Hematopoietic multipotent progenitor cell treated with erythropoietin and hydrocortisone succinate and interleukin-3 and kit ligand, for 4 days (in vitro differentiated cells): ENCODE measurements around the gene APP.

Experiments
- DNase-seq: peaks from one replicate; pipeline ENCODE4 v3.0.0-alpha.2; 2015

APP gene

GRCh38 chr21:25858325-25858724 lies 312.2 kb downstream of the APP start:
- no peak for DNase-seq

- no peak for DNase-seq
Observed at GRCh38 chr21:25857308-25858074, 313.1 kb downstream of the APP start.

GRCh38 chr21:25855576-25855975 lies 315.0 kb downstream of the APP start:
- DNase-seq = peak; percentile 10

GRCh38 chr21:25850126-25850842 lies 320.3 kb downstream of the APP start:
- DNase-seq = no peak

GRCh38 chr21:25848309-25848708 lies 322.3 kb downstream of the APP start:
- no peak for DNase-seq

- DNase-seq = no peak
Observed at GRCh38 chr21:25845729-25846256, 324.8 kb downstream of the APP start.

GRCh38 chr21:25842925-25843324 lies 327.6 kb downstream of the APP start:
- DNase-seq = no peak

- DNase-seq = no peak
Observed at GRCh38 chr21:25838809-25839208, 331.8 kb downstream of the APP start.

GRCh38 chr21:25837533-25838265 lies 332.9 kb downstream of the APP start:
- no peak for DNase-seq

- DNase-seq = no peak
Observed at GRCh38 chr21:25836396-25836795, 334.2 kb downstream of the APP start.

GRCh38 chr21:25834381-25834780 lies 336.2 kb downstream of the APP start:
- DNase-seq = no peak

- DNase-seq = peak; percentile 6
Observed at GRCh38 chr21:25831300-25831960, 339.1 kb downstream of the APP start.
